Measurements from ENCODE around the gene CYB5D1.

GRCh38 chr17:7840441-7840840, 17.4 kb upstream of the CYB5D1 start:
- no peak for TF ChIP-seq EZH2 (IDR thresholded peaks at IDR 0.05; ENCODE audit: low read length, missing control alignments)
- TF ChIP-seq, protein P1, sequence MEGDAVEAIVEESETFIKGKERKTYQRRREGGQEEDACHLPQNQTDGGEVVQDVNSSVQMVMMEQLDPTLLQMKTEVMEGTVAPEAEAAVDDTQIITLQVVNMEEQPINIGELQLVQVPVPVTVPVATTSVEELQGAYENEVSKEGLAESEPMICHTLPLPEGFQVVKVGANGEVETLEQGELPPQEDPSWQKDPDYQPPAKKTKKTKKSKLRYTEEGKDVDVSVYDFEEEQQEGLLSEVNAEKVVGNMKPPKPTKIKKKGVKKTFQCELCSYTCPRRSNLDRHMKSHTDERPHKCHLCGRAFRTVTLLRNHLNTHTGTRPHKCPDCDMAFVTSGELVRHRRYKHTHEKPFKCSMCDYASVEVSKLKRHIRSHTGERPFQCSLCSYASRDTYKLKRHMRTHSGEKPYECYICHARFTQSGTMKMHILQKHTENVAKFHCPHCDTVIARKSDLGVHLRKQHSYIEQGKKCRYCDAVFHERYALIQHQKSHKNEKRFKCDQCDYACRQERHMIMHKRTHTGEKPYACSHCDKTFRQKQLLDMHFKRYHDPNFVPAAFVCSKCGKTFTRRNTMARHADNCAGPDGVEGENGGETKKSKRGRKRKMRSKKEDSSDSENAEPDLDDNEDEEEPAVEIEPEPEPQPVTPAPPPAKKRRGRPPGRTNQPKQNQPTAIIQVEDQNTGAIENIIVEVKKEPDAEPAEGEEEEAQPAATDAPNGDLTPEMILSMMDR (conservative IDR thresholded peaks at IDR 0.05 in 1 of 2, IDR thresholded peaks at IDR 0.05 in 1 of 2; ENCODE audit: low read depth in 1 of 2, low read length in 2 of 2) = no peak

Measured in fibroblast of lung (primary cell).